ENCODE measurements around the gene TNXB.
A peak's percentile ranks its signal among the peaks of the same experiment; 100 is the strongest.
"Not testable (repeated sequence)": the region's sequence is repeated elsewhere in the genome, so short reads cannot be mapped to it uniquely, and the experiment has no call there.

Gene TNXB

GRCh38 chr6:32110632-32111031 is 1.5 kb upstream of the TNXB start:
- no peak for DNase-seq (ENCODE audit: low spot score)

DNA sequence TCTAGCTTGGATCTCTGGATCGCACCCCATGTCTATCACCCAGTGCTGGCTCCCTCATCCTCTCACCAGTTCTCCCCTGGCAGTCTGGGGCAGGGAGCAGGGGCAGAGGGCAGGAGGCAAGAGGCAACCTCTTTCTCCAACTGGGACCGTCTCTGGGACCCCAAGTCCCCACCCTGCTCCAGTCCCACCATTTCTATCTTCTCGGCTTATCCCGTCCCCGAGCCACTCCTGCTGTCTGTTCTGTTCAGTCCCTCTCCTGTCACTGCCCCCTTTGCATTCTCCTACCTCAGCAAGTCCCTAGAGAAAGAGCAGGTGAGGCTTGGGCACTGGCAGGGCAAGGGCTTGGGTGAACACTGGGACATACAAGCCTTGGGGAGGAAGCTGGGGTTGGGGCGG is 625 bp upstream of the TNXB start:
- no peak for DNase-seq (ENCODE audit: low spot score)

- DNase-seq (ENCODE audit: low spot score): no peak
Observed at GRCh38 chr6:32108727-32109113, 418 bp downstream of the TNXB start.

GRCh38 chr6:32108094-32108627 is 977 bp downstream of the TNXB start:
- no peak for DNase-seq (ENCODE audit: low spot score)

DNA sequence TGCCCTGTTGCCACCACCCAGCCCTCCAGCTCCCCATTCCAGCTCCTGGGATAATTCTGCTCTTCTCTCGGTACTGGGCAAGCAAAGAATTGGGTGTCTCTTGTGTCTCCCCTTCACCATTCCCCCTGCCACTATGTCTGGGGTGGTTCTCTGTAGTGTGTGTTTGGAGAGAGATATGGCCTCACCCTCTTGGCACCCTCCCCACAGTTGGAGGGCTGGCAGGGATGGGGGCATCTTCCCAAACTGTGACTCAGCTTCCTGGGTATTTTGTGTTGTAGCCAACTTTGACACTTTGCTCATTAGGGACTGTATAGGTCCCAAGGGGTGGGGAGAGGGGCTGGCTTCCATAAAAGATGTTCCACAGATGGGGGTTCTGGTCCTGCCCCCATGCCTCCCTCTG is 1.7 kb downstream of the TNXB start:
- DNase-seq (ENCODE audit: low spot score): no peak

- DNase-seq (ENCODE audit: low spot score): no peak
Observed at GRCh38 chr6:32105433-32105832, 3.7 kb downstream of the TNXB start.

DNA sequence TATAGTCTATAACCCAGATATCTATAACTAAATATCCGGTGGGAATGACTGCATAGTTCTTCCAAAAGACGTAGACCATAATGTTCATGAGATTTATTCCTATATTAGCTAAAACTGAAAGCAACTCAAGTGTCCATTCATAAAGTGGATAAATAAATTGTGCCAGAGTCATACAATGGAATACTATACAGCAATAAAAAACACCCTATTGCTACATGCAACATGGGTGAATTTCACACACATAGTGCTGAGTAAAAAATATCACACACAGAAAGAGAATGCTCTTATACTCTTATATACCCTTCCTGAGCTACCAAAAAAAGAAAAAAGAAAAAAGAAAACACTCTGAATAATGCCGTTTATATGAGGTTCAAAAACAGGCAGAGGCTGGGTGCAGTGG is 6.9 kb downstream of the TNXB start:
- no peak for DNase-seq (ENCODE audit: low spot score)

DNA sequence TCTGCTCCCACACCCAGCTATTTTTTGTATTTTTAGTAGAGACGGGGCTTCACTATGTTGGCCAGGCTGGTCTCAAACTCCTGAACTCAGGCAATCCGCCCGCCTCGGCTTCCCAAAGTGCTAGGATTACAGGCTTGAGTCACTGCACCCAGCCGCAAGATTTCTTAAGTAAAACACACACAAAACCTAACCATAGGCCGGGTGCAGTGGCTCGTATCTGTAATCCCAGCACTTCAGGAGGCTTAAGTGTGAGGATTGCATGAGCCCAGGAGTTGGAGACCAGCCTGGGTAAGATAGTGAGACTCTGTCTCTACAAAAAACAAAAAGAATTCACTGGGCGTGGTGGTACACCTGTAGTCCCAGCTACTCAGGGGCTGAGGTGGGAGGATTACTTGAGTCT is 8.9 kb downstream of the TNXB start:
- DNase-seq (ENCODE audit: low spot score): not testable (repeated sequence)

DNA sequence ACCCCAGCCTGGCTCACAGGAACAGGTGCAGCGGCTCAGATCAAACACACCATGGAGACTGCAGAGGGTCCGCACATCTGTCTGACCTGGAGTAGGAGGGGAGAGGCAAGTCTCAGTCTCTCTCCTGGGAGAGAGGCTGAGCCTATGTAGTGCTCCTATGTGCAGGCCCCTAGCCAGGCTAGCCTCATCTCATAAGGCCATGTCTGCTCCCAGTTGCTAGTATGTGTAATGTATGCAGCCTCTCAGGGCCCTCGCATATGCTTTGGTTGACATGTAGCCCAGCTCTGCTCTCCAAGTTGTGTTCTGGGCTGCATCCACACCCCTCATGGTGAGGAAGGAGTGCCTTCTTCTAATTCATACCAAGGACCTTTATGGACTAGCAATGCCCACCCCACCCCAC is 11.8 kb downstream of the TNXB start:
- DNase-seq (ENCODE audit: low spot score): no peak

DNA sequence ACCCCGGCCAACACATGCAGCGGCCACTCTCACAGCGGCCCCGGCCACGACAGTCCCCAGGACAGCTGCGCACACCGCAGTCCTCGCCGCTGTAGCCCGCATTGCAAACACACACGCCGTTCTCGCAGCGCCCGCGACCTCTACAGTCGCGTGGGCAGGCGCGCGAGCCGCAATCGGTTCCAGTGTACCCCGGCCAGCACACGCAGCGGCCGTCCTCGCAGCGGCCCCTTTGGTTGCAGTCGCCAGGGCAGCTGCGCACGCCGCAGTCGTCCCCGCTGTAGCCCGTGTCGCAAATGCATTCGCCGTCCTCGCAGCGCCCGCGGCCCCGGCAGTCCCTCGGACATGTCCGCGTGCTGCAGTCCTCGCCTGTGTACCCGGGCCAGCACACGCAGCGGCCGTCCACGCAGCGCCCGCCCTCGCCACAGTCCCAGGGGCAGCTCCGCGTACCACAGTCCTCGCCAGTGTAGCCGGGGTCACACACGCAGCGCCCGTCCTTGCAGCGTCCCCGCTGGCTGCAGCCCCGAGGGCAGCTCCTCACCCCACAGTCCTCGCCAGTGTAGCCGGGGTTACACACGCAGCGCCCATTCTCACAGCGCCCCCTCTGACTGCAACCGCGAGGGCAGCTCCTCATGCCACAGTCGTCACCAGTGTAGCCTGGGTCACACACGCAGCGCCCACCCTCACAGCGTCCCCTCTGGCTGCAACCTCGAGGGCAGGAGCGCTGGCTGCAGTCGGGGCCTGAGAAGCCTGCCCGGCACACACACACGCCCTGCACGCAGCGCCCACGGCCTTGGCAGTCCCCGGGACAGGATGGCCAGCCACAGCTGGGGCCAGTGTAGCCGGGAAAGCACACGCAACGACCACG is 12.5 kb downstream of the TNXB start:
- DNase-seq (ENCODE audit: low spot score): no peak

GRCh38 chr6:32096087-32096393 is 13.1 kb downstream of the TNXB start:
- no peak for DNase-seq (ENCODE audit: low spot score)

DNA sequence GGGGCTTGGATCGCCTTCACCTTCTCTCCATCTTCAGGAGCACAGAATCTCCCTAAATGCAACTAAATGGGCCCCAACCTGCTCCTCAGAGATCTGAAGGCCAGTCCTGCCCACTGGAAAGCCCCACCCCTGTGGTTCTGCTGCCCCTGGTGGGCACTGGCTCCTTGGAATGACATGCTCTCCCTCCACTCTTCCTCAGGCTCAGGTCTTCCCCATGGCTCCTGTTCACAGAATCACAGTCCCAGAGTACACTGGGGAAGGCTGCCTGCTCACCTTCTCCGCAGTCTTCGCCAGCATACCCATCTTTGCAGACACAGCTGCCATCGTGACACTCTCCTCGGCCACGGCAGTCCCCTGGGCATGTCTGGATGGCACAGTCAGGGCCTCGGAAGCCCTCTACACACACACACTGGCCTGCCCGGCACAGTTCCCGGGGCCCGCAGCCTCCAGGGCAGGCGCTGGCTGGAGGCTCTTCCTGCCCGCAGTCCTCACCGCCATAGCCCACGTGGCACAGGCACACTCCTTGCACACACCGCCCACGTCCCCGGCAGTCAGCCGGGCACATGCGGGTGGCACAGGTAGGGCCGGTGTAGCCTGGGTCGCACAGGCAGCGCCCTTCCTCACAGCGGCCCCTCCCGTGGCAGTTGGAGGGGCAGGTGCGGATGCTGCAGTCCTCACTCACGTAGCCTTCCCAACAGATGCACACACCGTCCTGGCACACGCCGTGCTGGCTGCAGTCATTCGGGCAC is 13.6 kb downstream of the TNXB start:
- DNase-seq (ENCODE audit: low spot score): no peak

- no peak for DNase-seq (ENCODE audit: low spot score)
Observed at GRCh38 chr6:32092760-32093497, 16.2 kb downstream of the TNXB start.

DNA sequence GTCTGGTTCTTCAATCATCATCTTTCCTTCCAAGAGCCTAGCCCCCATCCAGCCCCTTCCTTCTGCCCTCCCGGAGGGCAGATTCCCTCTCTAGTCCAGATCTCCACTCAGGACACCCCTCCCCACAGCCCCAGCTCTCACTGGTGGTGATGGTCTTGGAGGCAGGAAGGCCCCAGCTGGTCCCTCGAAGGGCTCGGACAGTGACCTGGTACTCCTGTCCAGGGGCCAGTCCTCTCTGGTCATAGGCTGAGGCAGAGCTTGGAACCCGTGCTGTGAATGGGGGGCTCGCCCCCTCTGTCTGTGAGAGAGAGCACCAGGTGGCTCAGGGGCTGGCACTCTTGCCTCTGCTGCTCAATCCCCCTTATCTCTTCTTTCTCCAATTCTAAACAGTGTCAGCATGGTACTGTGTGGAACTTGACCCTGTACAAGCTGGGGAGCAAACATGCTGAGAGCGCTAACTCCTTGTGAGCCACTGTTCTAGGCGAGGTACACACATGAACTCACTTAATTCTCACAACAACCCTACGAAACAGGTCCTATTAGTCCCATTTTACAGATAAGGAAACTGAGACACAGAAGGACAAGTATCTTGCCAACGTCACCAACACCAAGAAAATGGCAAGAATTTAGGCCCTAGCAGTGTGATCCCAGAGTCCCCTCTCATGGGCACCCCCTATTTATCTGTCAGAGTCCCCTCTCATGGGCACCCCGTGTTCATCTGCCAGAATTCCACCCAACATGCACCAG is 19.9 kb downstream of the TNXB start:
- no peak for DNase-seq (ENCODE audit: low spot score)

DNA sequence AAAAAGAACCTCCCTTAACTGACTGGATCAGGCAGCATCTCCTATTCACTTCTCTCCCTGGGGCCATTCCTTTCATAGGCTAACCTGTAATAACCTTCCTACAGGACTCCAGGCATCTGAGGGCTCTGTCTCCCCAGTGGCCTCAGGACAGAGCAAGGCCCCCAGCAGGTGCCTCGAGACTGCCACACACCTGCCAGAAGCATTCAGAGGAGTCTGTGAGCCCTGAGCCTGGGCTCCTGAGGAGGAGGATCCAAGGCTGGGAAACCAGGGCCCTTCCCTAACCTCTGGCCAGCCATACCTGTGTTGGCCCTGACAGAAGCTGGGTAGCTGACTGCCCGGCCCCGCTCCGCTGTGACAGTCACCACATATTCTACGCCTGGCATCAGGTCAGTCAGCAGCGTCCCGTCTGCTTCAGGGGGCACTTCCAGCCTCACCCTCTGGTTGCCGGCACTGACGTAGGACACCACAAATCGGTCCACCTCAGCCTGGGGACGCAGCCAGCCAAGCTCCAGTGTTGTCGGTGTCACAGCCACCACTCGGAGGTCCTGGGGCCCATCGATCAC is 20.6 kb downstream of the TNXB start:
- DNase-seq (ENCODE audit: low spot score): no peak

DNA sequence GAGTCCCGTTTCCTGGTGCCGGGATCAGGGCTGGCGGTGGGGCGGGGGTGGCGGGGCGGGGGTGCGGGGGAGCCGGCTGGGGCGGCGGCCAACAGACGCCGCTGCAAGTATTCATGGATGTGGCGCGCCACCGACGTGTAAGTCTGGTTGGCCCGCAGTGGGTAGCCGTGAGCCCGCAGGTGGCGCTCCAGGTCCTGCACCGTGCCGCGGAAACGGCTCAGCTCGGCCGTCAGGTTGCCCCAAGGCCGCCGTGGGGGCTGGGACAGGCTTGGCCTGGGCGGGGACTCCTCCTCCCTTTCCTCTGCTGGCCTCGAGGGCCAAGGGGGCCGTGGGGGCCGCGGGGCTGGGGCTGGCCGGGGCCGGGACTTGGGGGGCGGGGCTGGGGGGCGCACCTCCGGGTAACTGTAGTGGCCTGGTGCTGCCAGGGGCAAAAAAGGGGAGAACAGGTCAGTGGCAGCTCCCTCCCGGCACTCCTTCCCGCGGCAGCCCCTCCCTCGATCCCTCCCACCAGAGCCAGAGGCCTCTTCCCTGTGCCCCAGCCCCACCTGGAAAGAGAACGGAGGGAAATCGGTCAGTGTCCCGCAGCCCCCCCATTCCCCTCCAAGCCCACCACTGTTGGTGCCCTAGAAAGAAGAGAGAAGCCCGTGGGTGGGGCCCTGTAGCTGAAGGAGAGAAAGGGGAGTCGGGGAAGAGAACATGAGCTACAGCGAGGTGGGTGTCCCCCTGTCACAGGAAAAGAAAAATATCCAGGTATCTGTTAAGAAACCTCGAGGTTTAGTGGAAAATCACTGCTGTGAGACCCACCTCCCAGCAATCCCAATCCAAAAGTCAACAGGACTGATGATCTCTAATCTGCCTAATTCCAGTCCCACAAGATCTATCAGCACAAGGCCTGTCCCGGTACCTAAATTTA is 21.3 kb downstream of the TNXB start:
- DNase-seq (ENCODE audit: low spot score): peak; percentile 88

DNA sequence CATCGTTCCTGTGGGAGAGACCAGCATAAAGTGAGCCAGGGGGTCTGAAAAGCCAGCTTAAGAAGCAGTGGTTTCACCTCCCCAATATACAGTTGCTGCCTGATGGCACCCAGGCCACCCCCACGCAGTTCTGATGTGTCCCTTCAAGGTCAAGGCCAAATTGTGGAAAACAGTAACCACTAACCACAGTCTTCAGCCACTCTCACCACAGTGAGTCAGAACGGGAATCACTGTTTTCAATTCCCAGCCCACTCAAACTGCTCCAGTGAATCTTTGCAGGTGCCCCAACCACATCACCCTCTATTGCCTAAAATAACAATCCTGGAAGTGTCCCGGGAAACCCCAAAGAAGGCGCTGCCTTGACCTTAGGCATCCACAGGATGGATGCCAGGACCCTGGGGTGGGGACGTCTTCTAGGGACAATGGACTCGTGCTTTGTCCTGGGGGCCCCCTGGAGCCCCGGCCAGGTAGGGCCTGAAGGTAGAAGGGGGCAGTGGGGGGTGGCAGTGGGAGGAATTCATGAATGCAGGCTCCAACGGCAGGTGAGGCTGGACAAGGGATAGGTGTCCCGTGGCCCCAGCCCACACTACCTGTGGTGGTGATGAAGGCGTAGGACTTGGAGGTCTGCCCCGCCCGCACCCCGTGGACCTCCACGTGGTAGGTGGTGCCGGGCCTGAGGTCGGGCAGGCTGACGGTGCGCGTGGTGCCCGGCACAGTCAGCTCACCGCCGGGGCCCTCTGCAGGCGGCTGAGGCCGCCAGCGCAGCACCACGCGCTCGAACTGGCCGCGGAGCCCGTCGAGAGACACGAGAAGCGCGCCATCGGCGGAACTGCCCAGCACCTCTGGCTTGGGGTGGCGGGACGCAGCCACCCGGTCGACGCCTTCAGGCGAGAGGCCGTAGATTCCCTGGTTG is 22.2 kb downstream of the TNXB start:
- DNase-seq (ENCODE audit: low spot score): no peak

DNA sequence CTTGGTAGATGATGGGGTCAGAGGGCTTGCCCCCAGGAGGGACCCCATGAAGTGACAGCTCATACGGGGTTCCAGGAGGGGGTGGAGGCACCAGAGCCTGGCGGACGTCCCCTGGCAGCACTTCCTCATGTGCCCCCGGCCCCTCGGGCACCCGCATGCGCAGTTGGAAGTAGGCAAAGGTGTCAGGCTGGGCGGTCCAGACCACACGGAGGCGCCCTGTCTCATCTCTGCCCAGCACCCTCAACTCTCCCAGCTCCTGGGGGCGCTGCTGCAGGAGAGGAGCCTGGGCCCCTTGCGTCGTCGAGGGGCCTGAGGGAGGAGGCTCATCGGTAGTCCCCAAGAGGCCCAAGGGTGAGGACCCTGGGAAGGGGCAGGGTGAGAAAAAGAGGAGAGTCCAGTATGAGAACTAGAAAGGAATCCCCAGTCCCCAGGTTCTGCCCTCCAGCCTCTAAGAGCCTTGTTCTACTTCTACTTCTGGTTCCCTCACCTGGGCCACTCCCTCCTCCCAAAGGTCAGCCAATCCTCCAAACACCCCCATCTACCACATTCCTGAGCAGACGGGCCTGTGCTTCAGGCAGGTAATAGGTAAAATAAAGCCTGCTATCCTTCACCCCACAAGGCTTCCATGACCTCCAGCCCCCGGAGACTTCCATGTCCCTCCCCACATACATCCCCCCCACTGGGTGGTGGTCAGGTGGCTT is 23.2 kb downstream of the TNXB start:
- no peak for DNase-seq (ENCODE audit: low spot score)

DNA sequence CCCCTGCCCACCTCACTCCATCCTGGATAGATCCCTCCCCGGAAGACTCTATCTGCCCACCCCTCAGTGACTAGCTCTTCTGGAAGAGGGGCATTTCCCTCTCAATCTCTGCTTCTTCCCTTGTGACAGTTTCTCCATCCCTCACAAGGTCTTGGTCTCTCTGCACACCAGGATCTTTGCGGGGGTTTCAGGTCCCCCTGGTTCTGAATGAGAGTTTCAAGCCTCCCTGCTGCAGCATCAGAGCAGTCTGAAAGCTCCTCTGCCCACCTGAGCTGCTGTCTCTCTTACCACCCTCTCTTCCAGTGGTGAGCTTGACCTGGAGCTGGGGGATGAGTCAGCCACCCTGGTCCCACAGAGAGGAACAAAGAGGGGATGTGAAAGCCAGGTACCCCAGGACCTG is 24.4 kb downstream of the TNXB start:
- no peak for DNase-seq (ENCODE audit: low spot score)

All from ecto neural progenitor cell (in vitro differentiated cells).